Mammary epithelial cell (primary cell): ENCODE results near the gene STARD8.
"Not testable (repeated sequence)": the region's sequence is repeated elsewhere in the genome, so short reads cannot be mapped to it uniquely, and the experiment has no call there.

Experiments used
- EZH2 ChIP-seq: IDR thresholded peaks from 2 replicates; pipeline ENCODE4 v1.6.1; 2012; ENCODE audit warnings: low read length, inconsistent platforms, borderline replicate concordance
- TF ChIP-seq, protein P1 (sequence below), 2 donors: IDR thresholded peaks in 1 of 2; conservative IDR thresholded peaks in 1 of 2; 2 replicates each; pipeline ENCODE4 v1.5.1; 2011 to 2012; ENCODE audit warnings: inconsistent platforms in 2 of 2, low read length in 2 of 2, mild to moderate bottlenecking in 2 of 2, control low read depth in 1 of 2, low read depth in 1 of 2; ENCODE audit not compliant: insufficient read depth in 1 of 2; ENCODE audit errors: extremely low read depth in 1 of 2

DNA sequence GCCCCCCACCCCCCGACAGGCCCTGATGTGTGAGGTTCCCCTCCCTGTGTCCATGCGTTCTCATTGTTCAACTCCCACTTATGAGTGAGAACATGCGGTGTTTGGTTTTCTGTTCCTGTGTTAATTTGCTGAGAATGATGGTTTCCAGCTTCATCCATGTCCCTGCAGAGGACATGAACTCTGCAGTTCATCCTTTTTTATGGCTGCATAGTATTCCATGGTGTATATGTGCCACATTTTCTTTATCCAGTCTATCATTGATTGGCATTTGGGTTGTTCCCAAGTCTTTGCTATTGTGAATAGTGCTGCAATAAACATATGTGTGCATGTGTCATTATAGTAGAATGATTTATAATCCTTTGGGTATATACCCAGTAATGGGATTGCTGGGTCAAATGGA, 32.7 kb upstream of the STARD8 start:
- TF ChIP-seq, protein P1, sequence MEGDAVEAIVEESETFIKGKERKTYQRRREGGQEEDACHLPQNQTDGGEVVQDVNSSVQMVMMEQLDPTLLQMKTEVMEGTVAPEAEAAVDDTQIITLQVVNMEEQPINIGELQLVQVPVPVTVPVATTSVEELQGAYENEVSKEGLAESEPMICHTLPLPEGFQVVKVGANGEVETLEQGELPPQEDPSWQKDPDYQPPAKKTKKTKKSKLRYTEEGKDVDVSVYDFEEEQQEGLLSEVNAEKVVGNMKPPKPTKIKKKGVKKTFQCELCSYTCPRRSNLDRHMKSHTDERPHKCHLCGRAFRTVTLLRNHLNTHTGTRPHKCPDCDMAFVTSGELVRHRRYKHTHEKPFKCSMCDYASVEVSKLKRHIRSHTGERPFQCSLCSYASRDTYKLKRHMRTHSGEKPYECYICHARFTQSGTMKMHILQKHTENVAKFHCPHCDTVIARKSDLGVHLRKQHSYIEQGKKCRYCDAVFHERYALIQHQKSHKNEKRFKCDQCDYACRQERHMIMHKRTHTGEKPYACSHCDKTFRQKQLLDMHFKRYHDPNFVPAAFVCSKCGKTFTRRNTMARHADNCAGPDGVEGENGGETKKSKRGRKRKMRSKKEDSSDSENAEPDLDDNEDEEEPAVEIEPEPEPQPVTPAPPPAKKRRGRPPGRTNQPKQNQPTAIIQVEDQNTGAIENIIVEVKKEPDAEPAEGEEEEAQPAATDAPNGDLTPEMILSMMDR (conservative IDR thresholded peaks at IDR 0.05 in 1 of 2, IDR thresholded peaks at IDR 0.05 in 1 of 2; ENCODE audit: extremely low read depth in 1 of 2, insufficient read depth in 1 of 2, low read depth in 1 of 2, low read length in 2 of 2): not testable (repeated sequence)
- TF ChIP-seq EZH2: not testable (repeated sequence)
